Activated CD4-positive, alpha-beta T cell treated with anti-CD3 and anti-CD28 coated beads, Interleukin-2, Interleukin-6, amounts not matched to agents 100 ng/mL and 50 ng/mL, durations not matched to agents 16 hours and 8 hours (primary cell): ENCODE results near the gene ADCY1.

Experiments used
- DNase-seq: peaks from one replicate; pipeline ENCODE4 v3.0.0-alpha.2; 2020

ADCY1 gene

DNA sequence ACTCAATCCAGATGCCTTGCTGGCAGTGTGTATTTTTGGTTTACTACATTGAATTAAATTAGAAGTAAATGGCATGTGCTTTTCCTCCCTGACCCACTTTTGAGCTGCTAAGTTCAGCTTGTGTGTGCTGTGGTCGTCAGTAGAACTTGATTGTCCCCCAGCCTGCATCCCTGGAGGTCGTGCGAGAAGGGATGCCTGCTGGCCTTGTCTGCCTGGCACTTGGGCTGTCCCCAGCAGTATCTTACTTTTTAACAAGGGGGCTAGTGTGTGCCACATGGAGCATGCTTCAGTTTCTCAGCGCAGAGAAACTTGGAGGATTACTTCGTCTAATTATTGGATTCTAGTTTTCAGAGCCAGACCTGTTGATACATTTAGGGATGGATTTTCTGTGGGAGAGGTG, 80.2 kb downstream of the ADCY1 start:
- DNase-seq: no peak

- DNase-seq: no peak
Observed at GRCh38 chr7:45655539-45655938, 81.4 kb downstream of the ADCY1 start.

GRCh38 chr7:45656431-45656830, 82.3 kb downstream of the ADCY1 start:
- DNase-seq: no peak

GRCh38 chr7:45657136-45657889, 83.1 kb downstream of the ADCY1 start:
- DNase-seq: no peak

DNA sequence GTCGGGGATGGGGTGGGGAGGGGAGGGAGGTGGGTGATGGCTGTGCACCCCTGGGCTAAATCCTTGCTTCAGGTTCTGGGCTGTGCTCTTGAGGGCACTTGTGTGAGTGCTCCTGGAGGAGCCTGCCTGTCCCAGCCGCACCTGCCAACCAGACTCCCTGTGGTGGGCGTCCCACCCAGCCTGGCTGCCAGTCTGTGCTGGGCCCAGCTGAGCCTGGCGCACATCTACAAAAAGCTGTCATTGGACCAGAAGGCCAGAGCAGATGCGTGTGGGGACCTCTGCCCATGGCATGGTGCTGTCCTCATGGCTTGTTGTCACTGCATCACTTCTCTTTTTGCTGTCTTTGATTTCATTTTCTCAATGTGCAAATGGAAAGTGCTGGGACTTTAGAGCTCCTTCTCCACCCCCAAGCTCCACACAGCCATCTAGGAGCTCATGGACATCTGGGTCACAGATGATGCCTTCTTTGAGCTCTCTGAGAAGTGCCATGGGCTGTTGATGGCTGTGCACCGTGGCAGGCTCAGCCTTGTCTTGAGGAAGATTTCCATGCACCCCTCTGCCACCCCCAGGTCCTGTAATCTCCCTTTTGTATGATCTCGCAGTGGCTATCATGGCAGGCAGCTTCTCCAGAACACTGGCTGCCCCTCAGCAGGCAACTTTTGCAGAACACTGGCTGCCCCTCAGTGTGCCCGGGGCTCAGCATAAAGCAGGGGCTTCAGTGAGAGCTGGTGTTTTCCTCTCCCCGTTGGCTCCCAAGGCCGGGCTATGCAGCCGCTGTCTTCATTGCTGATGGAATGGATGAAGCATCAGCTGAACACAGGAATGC, 83.9 kb downstream of the ADCY1 start:
- no peak for DNase-seq

DNA sequence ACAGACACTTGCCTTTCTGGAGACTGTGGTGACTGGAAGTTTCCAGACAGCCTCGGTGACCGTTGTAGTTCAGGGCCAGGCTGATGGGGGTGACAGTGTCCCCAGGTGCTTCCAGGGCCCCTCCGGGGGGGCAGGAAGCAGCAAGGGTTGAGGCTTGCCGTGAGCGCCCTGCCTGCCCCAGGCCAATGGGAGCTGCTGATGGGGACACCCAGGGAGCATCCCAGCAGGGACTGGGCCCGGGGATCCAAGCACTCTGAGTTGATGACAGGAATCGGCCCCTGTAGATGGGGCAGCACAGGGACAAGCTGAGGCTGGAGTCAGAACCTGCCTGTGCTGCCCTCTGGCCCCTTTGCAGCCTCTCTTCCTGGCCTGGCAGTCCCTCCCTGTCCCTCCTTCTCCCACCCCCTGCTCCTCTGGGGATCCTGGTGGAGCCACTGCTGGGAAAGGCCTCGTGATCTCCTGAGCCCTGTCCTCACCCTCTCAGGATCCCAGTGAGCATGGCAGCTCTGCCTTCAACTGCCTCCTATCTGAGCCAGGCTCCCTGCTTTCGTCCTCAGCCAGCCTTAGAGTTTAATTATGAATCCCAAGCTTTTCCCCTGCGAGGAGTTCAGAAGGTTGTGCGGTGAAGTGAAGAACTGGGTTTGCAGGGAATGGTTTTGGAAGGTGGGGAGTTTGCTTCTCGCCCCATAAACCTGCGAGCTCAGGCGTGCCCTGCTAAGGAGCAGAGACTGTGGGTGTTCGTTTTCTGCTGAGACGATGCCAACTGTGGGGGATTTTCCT, 84.7 kb downstream of the ADCY1 start:
- no peak for DNase-seq

GRCh38 chr7:45659496-45660139, 85.5 kb downstream of the ADCY1 start:
- DNase-seq: no peak

- no peak for DNase-seq
Observed at GRCh38 chr7:45660201-45660900, 86.2 kb downstream of the ADCY1 start.

- no peak for DNase-seq
Observed at GRCh38 chr7:45660901-45661211, 86.7 kb downstream of the ADCY1 start.

DNA sequence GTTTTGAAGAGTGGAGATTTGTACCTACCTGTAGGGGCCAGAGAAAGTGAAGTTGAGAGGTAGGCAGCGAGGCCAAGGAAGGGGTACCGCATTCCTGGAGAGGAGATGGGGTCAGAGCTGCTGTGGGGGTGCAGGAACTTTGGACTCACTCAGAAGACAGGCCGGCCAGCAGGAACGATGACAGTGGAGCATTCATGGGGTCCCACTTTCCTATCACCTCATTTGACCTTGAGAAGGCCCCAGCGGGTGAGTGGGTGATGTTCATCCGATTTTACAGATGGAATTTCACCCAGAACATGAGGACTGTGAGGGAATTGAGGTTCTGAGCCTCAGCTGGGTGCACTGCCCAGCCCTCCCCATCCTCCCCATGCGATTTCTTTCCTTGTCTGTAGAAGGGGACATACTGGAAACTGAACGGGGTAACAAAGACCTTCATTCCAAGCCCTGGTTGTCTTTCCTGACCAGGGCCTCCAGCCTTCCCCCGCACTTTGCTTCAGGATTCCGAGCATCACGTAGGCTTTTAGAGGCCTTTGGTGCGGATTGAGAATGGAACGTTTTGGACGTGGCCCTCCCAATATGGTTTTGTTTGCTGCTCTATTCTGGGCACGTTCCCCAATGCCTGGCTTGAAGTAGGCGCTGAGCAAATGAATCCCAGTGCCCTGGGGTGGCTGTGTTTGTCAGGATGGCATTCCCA, 87.3 kb downstream of the ADCY1 start:
- DNase-seq: no peak

GRCh38 chr7:45662018-45662417, 87.8 kb downstream of the ADCY1 start:
- DNase-seq: no peak

GRCh38 chr7:45662540-45663166, 88.5 kb downstream of the ADCY1 start:
- no peak for DNase-seq

DNA sequence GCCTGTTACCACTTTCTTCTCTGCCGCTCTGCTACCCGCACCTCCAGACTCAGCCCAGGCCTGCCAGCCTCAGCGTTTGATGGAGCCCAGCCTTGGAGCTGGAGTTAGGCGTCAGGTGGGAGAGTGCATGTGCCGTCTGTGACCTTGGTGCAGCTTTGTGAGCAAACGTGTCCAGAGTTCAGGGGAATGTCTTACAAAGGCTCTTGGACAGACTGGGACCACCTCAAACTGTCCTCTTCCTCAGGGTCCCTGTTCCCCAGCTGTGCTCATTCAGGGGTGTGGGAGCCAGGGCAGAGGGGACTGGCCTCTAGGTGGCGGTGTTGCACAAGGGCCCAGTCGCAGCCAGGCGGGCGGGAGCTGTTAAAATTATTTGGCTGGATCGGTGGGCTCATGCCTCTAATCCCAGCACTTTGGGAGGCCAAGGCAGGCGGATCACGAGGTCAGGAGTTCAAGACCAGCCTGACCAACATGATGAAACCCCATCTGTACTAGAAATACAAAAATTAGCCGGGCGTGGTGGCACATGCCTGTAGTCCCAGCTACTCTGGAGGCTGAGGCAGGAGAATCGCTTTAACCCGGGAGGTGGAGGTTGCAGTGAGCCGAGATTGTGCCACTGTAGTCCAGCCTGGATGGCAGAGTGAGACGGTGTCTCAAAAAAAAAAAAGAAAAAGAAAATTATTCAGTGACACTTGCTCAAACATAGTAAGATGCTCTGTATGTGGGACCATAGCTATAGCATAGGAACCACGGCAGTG, 89.2 kb downstream of the ADCY1 start:
- DNase-seq: peak; percentile 37

DNA sequence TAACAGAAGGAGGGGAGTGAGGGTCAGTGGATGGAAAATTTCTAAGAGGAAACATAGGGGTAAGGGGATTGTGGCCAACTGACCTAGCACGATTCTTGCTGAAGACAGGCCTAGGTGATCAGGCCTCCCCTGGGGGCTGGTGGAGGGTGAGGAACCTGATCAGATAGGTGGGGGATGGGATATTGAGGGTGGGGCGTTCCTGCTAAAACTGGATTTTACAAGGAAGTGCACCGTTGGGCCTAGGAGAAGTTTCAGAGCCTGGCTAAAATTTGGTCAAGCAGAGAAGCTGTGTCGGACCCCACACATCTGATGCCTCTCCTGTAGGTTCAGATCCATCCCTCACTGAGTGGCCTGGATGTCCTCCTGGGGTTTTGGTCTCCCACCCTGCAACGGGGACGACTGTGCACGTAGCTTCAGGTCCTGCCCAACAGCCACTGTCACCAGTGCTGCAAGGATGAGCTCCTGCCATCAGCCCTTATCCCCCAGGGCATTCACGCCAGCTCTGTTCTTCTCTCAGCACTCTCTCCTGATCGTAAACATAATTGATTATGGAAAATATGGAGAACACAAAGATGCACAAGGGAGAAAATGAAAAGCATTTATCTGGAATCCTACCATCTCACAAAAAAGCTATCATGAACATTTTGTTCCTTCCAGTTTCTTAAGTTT, 89.9 kb downstream of the ADCY1 start:
- DNase-seq: no peak

GRCh38 chr7:45665172-45665571, 91.0 kb downstream of the ADCY1 start:
- DNase-seq: no peak

DNA sequence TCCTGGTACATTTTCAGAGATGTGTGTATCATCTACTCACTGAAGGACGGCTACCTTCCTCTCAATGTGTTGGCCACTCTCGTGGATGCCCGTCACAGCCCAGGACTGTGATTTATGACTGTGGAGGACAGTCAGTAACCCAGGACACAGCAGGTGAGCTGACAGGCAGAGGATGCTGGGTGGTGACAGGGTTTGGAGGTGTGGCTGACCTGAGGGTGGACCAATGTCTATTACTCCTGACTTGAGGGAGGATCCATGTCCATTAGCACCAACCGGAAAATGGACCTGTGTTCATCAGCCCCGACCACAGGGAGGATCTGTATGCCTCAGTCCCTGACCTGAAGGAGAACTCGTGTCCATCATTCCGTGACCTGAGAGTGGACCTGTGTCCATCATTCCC, 96.1 kb downstream of the ADCY1 start:
- DNase-seq: no peak

GRCh38 chr7:45670717-45671116, 96.5 kb downstream of the ADCY1 start:
- no peak for DNase-seq

DNA sequence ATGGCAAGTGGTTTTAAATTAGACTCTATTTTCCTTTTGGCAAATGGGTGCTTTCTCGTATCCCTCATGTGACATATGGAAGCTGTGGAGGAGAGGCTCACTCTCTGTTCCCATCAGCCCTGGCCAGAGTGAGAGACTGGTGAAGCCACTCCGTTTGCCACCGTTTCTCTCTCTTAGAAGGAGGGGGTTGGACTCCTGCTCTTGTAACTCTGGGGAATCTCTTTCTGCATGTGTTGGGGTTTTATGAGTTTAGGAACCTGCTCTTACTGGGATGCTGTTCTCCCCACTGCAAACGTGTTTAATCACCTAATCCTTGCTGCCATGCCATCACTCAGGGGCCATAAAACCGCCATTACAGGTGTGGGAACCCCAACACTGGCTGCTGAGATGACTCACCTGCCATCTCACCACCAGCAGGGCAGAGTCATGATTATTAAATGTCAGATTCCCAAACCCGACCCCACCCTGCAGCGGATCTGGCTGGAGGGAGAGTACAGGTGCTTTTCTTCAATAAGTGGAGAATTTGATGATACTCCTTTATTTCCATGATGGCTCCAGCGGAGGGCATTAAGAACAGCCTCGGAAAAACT, 103.2 kb downstream of the ADCY1 start:
- DNase-seq: no peak

DNA sequence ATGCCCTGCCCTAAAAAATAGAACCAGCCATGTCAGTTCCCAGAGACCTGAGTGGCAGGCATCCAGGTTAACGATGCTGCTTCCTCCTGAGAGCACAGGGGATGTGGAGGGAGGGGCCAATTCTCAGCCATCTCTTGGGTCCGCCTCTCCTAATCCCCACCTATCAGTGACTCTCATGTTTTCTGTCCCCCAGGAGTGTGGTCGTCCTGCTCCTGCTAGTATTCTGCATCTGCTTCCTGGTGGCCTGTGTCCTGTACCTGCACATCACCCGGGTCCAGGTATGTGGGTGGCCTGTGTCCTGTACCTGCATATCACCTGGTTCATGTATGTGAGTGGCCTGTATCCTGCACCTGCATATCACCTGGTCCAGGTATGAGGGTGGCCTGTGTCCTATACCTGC, 105.3 kb downstream of the ADCY1 start:
- DNase-seq: no peak

GRCh38 chr7:45680776-45681175, 106.6 kb downstream of the ADCY1 start:
- no peak for DNase-seq
